Thyroid gland (tissue), 4 donors: ENCODE data around the gene MEAF6.

Experiments used
- POLR2A ChIP-seq, 2 donors: fragments of 450-650 bp; IDR thresholded peaks; one replicate each; pipeline ENCODE4 v1.6.1; 2017; ENCODE audit warnings: antibody characterized with exemption in 2 of 2, mild to moderate bottlenecking in 2 of 2, moderate library complexity in 1 of 2
- TF ChIP-seq, protein P1 (sequence below), 6 experiments: fragments of 200-600 bp in 3 of 6; fragments of 450-650 bp in 3 of 6; sonication (generic) in 3 of 6; IDR thresholded peaks; one replicate each; pipeline ENCODE4 v1.5.1; 2016 to 2019; ENCODE audit warnings: antibody characterized with exemption in 6 of 6, mild to moderate bottlenecking in 2 of 6, inconsistent platforms in 1 of 6, moderate library complexity in 1 of 6

DNA sequence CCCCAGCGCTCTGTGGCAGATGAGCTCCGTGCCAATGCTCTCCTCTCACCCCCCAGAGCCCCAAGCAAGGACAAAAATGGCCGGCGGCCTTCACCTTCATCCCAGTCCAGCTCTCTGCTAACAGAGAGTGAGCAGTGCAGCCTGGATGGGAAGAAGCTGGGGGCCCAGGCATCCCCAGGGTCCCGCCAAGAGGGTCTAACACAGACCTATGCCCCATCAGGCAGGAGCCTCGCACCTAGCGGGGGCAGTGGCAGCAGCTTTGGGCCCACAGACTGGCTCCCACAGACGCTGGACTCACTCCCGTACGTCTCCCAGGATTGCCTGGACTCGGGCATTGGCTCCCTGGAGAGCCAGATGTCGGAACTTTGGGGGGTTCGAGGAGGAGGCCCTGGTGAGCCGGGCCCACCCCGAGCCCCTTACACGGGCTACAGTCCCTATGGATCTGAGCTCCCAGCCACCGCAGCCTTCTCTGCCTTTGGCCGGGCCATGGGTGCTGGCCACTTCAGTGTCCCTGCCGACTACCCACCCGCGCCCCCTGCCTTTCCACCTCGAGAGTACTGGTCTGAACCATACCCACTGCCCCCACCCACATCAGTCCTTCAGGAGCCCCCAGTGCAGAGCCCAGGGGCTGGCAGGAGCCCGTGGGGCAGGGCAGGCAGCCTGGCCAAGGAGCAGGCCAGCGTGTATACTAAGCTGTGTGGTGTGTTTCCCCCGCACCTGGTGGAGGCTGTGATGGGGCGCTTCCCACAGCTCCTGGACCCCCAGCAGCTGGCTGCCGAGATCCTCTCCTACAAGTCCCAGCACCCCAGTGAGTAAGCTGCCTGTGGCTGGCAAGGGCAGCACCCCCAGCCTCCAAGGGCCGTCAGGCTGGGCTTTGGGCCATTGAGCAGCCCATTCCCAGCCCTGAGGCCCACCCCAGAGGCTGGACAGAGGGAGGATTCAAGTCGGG is 31.5 kb downstream of the MEAF6 start:
- TF ChIP-seq, protein P1, sequence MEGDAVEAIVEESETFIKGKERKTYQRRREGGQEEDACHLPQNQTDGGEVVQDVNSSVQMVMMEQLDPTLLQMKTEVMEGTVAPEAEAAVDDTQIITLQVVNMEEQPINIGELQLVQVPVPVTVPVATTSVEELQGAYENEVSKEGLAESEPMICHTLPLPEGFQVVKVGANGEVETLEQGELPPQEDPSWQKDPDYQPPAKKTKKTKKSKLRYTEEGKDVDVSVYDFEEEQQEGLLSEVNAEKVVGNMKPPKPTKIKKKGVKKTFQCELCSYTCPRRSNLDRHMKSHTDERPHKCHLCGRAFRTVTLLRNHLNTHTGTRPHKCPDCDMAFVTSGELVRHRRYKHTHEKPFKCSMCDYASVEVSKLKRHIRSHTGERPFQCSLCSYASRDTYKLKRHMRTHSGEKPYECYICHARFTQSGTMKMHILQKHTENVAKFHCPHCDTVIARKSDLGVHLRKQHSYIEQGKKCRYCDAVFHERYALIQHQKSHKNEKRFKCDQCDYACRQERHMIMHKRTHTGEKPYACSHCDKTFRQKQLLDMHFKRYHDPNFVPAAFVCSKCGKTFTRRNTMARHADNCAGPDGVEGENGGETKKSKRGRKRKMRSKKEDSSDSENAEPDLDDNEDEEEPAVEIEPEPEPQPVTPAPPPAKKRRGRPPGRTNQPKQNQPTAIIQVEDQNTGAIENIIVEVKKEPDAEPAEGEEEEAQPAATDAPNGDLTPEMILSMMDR (IDR thresholded peaks at IDR 0.05), result no peak
- TF ChIP-seq POLR2A (IDR thresholded peaks at IDR 0.05), result no peak
